Measurements from ENCODE around the gene ABCC3.

DNA sequence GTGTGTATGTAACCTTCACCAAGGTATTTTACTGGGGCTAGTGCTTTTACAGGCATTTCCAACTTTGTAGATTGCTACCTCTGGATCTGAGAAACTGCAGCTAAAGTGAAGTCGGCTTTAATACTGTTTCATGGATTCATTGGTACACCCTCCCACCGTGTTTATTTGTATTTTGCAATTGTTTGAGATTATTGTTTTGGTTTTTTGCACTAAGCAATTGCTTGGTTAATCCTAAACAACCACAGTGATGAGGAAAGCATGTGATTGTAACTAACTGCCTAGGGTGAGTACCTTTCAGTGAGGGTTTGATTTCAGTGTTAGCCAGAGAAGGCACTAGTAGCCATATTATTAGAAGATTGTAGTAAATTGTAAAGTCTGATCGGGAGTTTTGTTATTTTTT, 88.1 kb downstream of the ABCC3 start:
- TF ChIP-seq, protein P1, sequence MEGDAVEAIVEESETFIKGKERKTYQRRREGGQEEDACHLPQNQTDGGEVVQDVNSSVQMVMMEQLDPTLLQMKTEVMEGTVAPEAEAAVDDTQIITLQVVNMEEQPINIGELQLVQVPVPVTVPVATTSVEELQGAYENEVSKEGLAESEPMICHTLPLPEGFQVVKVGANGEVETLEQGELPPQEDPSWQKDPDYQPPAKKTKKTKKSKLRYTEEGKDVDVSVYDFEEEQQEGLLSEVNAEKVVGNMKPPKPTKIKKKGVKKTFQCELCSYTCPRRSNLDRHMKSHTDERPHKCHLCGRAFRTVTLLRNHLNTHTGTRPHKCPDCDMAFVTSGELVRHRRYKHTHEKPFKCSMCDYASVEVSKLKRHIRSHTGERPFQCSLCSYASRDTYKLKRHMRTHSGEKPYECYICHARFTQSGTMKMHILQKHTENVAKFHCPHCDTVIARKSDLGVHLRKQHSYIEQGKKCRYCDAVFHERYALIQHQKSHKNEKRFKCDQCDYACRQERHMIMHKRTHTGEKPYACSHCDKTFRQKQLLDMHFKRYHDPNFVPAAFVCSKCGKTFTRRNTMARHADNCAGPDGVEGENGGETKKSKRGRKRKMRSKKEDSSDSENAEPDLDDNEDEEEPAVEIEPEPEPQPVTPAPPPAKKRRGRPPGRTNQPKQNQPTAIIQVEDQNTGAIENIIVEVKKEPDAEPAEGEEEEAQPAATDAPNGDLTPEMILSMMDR (conservative IDR thresholded peaks at IDR 0.05; ENCODE audit: low read depth, low read length) = no peak
- no peak for TF ChIP-seq EZH2 (IDR thresholded peaks at IDR 0.05; ENCODE audit: borderline replicate concordance, low read depth, low read length, poor library complexity, severe bottlenecking)

Data from A673 (cell line).